ENCODE measurements around the gene TAF1C.

The TAF1C gene, protein sequence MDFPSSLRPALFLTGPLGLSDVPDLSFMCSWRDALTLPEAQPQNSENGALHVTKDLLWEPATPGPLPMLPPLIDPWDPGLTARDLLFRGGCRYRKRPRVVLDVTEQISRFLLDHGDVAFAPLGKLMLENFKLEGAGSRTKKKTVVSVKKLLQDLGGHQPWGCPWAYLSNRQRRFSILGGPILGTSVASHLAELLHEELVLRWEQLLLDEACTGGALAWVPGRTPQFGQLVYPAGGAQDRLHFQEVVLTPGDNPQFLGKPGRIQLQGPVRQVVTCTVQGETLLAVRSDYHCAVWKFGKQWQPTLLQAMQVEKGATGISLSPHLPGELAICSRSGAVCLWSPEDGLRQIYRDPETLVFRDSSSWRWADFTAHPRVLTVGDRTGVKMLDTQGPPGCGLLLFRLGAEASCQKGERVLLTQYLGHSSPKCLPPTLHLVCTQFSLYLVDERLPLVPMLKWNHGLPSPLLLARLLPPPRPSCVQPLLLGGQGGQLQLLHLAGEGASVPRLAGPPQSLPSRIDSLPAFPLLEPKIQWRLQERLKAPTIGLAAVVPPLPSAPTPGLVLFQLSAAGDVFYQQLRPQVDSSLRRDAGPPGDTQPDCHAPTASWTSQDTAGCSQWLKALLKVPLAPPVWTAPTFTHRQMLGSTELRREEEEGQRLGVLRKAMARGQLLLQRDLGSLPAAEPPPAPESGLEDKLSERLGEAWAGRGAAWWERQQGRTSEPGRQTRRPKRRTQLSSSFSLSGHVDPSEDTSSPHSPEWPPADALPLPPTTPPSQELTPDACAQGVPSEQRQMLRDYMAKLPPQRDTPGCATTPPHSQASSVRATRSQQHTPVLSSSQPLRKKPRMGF

DNA sequence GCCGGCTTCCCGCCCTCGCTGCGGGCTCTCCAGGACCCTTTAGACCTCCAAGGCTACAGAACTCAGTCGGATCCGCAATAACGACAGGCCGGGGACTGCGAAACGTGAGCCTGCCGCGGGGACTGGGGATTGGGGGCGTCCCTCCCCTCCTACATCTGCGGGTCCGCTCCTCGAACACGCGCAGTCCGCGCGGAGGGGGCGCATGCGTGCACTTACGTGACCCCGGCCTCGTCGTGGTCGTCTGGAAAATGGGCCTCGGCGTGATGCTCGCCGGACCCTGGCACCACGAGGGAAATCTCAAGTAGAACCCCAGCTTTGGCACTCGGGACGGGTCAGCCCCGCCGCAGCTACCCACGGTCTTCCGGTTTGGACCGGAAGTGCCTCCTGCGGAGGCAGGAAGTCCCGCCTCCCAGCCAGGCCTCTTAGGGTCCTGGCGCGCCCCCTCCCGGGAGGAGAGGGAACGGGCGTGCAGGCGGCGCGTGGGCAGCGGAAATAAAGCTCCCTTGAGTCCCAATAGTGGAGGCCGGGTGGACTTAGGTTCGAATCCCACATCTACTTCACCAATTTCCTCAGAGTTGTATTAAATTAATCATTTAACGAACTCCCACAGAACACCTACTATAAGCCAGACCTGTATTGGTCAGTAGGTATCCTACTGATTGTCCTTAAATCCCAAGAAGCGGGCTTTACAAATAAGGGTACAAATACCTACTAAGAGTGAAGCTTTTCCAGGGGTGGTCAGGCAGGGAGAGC, at the start of gene TAF1C:
TSS of gene TAF1C (minus strand) at position 373 of the 753 bp plus-strand sequence. CDS start 2,069 bp downstream, outside the sequence.
- H3K27ac ChIP-seq (ENCODE audit: low read length): peak within 1 kb of the TSS; percentile 90
- DNase-seq: peak; percentile 89
- peak within 1 kb of the TSS; percentile 79 for H3K4me2 ChIP-seq (ENCODE audit: insufficient read depth, low read length)
- H3K79me2 ChIP-seq (ENCODE audit: insufficient read depth, low read length): peaks cover 45% of the 10 kb centered on the region
- H3K4me1 ChIP-seq (ENCODE audit: insufficient read depth, low read length): peaks cover 27% of the 10 kb centered on the region
- H4K20me1 ChIP-seq (ENCODE audit: insufficient read depth, low read length): peaks cover 30% of the 10 kb centered on the region
- peaks cover 35% of the 10 kb centered on the region for H3K36me3 ChIP-seq (ENCODE audit: insufficient read depth, low read length)
- peak; percentile 93 for ATAC-seq (ENCODE audit: insufficient read depth, low read depth)
- peak within 1 kb of the TSS; percentile 83 for H2AFZ ChIP-seq (ENCODE audit: low read depth, low read length)
- peak within 1 kb of the TSS; percentile 65 to 91 for H3K4me3 ChIP-seq (ENCODE audit: low read depth in 1 of 2, low read length in 2 of 2)
- H3K9me3 ChIP-seq (ENCODE audit: insufficient read depth, low read length, severe bottlenecking): no peaks in the 10 kb centered on the region
- TF ChIP-seq EZH2 (IDR thresholded peaks at IDR 0.05; ENCODE audit: borderline replicate concordance, low read depth, low read length, severe bottlenecking): no peak
- TF ChIP-seq, protein P1, sequence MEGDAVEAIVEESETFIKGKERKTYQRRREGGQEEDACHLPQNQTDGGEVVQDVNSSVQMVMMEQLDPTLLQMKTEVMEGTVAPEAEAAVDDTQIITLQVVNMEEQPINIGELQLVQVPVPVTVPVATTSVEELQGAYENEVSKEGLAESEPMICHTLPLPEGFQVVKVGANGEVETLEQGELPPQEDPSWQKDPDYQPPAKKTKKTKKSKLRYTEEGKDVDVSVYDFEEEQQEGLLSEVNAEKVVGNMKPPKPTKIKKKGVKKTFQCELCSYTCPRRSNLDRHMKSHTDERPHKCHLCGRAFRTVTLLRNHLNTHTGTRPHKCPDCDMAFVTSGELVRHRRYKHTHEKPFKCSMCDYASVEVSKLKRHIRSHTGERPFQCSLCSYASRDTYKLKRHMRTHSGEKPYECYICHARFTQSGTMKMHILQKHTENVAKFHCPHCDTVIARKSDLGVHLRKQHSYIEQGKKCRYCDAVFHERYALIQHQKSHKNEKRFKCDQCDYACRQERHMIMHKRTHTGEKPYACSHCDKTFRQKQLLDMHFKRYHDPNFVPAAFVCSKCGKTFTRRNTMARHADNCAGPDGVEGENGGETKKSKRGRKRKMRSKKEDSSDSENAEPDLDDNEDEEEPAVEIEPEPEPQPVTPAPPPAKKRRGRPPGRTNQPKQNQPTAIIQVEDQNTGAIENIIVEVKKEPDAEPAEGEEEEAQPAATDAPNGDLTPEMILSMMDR (IDR thresholded peaks at IDR 0.05; ENCODE audit: borderline replicate concordance, extremely low read depth, low read length, poor library complexity, severe bottlenecking): peak; percentile 98
- no peaks in the 10 kb centered on the region for H3K27me3 ChIP-seq (ENCODE audit: insufficient read depth, low read length, poor library complexity)
- H3K9ac ChIP-seq (ENCODE audit: low read depth, low read length): peak within 1 kb of the TSS; percentile 91

- no peak overlapping the region for H3K4me3 ChIP-seq (ENCODE audit: low read depth in 1 of 2, low read length in 2 of 2)
- H4K20me1 ChIP-seq (ENCODE audit: insufficient read depth, low read length): 0 out of 2 replicates have a peak, but pooled peaks cover 3% of the 10 kb centered on the region
- no peak for ATAC-seq (ENCODE audit: insufficient read depth, low read depth)
- H3K27me3 ChIP-seq (ENCODE audit: insufficient read depth, low read length, poor library complexity): peaks cover 14% of the 10 kb centered on the region
- no peaks in the 10 kb centered on the region for H3K79me2 ChIP-seq (ENCODE audit: insufficient read depth, low read length)
- no peak for DNase-seq
- no peak overlapping the region for H3K9ac ChIP-seq (ENCODE audit: low read depth, low read length)
- H3K9me3 ChIP-seq (ENCODE audit: insufficient read depth, low read length, severe bottlenecking): no peaks in the 10 kb centered on the region
- no peak overlapping the region for H3K27ac ChIP-seq (ENCODE audit: low read length)
- no peaks in the 10 kb centered on the region for H3K4me1 ChIP-seq (ENCODE audit: insufficient read depth, low read length)
- H2AFZ ChIP-seq (ENCODE audit: low read depth, low read length): no peak overlapping the region
- H3K36me3 ChIP-seq (ENCODE audit: insufficient read depth, low read length): no peaks in the 10 kb centered on the region
- TF ChIP-seq, protein P1 (IDR thresholded peaks at IDR 0.05; ENCODE audit: borderline replicate concordance, extremely low read depth, low read length, poor library complexity, severe bottlenecking): no peak
- TF ChIP-seq EZH2 (IDR thresholded peaks at IDR 0.05; ENCODE audit: borderline replicate concordance, low read depth, low read length, severe bottlenecking): no peak
- H3K4me2 ChIP-seq (ENCODE audit: insufficient read depth, low read length): no peak overlapping the region
These were observed 47.7 kb upstream of the TAF1C start for GRCh38 chr16:84234321-84235241.

GRCh38 chr16:84233748-84234147, 46.9 kb upstream of the TAF1C start:
- H3K4me3 ChIP-seq (ENCODE audit: low read depth in 1 of 2, low read length in 2 of 2): no peak overlapping the region
- no peaks in the 10 kb centered on the region for H3K79me2 ChIP-seq (ENCODE audit: insufficient read depth, low read length)
- H3K27me3 ChIP-seq (ENCODE audit: insufficient read depth, low read length, poor library complexity): peaks cover 8% of the 10 kb centered on the region
- H3K9ac ChIP-seq (ENCODE audit: low read depth, low read length): no peak overlapping the region
- H3K36me3 ChIP-seq (ENCODE audit: insufficient read depth, low read length): no peaks in the 10 kb centered on the region
- no peak overlapping the region for H3K27ac ChIP-seq (ENCODE audit: low read length)
- H3K4me1 ChIP-seq (ENCODE audit: insufficient read depth, low read length): no peaks in the 10 kb centered on the region
- TF ChIP-seq, protein P1 (IDR thresholded peaks at IDR 0.05; ENCODE audit: borderline replicate concordance, extremely low read depth, low read length, poor library complexity, severe bottlenecking): no peak
- TF ChIP-seq EZH2 (IDR thresholded peaks at IDR 0.05; ENCODE audit: borderline replicate concordance, low read depth, low read length, severe bottlenecking): no peak
- no peak overlapping the region for H2AFZ ChIP-seq (ENCODE audit: low read depth, low read length)
- H4K20me1 ChIP-seq (ENCODE audit: insufficient read depth, low read length): 0 out of 2 replicates have a peak, but pooled peaks cover 3% of the 10 kb centered on the region
- H3K4me2 ChIP-seq (ENCODE audit: insufficient read depth, low read length): no peak overlapping the region
- no peak for ATAC-seq (ENCODE audit: insufficient read depth, low read depth)
- no peak for DNase-seq
- H3K9me3 ChIP-seq (ENCODE audit: insufficient read depth, low read length, severe bottlenecking): no peaks in the 10 kb centered on the region

Measured in DND-41 (cell line).